ENCODE measurements around the gene HSPH1. TPM values are rescaled to one million over a fixed set of nuclear protein-coding genes. Genes with fewer than 3 reads are reported as not detected.

The HSPH1 gene
- total RNA-seq, 2 experiments from 2014 or later, result 226 to 238 TPM

GRCh38 chr13:31122143-31122542 is 39.6 kb downstream of the HSPH1 start:
- H3K9me3 Mint-ChIP-seq, result no peaks in the 10 kb centered on the region
- H3K4me1 ChIP-seq (ENCODE audit: insufficient read depth, low read length), result no peaks in the 10 kb centered on the region
- H3K9me3 ChIP-seq (ENCODE audit: control insufficient read depth in 1 of 2, insufficient read depth in 1 of 2, low read length in 2 of 2), result no peaks in the 10 kb centered on the region
- H3K27me3 ChIP-seq (ENCODE audit: control insufficient read depth in 1 of 2, insufficient read depth in 2 of 2, low read length in 2 of 2), result peaks cover 7 to 12% of the 10 kb centered on the region in 2 experiments
- H3K27ac Mint-ChIP-seq, result no peak overlapping the region
- peaks cover 48% of the 10 kb centered on the region for H3K27me3 Mint-ChIP-seq
- H3K4me3 Mint-ChIP-seq, result no peak overlapping the region
- ChIA-PET CTCF (no interaction called here), POLR2A (no interaction called here)
- no peak overlapping the region for H3K27ac ChIP-seq (ENCODE audit: low read depth in 1 of 2, low read length in 2 of 2)
- ATAC-seq (ENCODE audit: poor library complexity) (no peak), DNase-seq (no peak)
- no peak for TF ChIP-seq CTCF (IDR thresholded peaks at IDR 0.05)
- intact Hi-C loops (cut with DNase I, micrococcal nuclease), result no loop called here
- H3K36me3 ChIP-seq (ENCODE audit: insufficient read depth, low read length), result no peaks in the 10 kb centered on the region
- H3K4me1 Mint-ChIP-seq (ENCODE audit: low read depth), result no peaks in the 10 kb centered on the region
- H3K36me3 Mint-ChIP-seq (ENCODE audit: low read depth), result no peaks in the 10 kb centered on the region
- H3K4me3 ChIP-seq (ENCODE audit: low read length), result no peak overlapping the region

- CTCF ChIA-PET, result no interaction called here
- no peak for ATAC-seq (ENCODE audit: poor library complexity)
- no peaks in the 10 kb centered on the region for H3K9me3 Mint-ChIP-seq
Observed at GRCh38 chr13:31121379-31122140, 40.1 kb downstream of the HSPH1 start.

GRCh38 chr13:31119966-31120700 is 41.6 kb downstream of the HSPH1 start:
- no peak for DNase-seq
- Mint-ChIP-seq H3K4me3 (no peak overlapping the region), H3K4me1 (ENCODE audit: low read depth) (no peaks in the 10 kb centered on the region), H3K9me3 (no peaks in the 10 kb centered on the region), H3K27me3 (peaks cover 38% of the 10 kb centered on the region), H3K27ac (no peak overlapping the region), H3K36me3 (ENCODE audit: low read depth) (no peaks in the 10 kb centered on the region)
- Histone ChIP-seq H3K4me3 (ENCODE audit: low read length) (no peak overlapping the region), H3K36me3 (ENCODE audit: insufficient read depth, low read length) (no peaks in the 10 kb centered on the region), H3K27ac (ENCODE audit: low read depth in 1 of 2, low read length in 2 of 2) (no peak overlapping the region), H3K9me3 (ENCODE audit: control insufficient read depth in 1 of 2, insufficient read depth in 1 of 2, low read length in 2 of 2) (no peaks in the 10 kb centered on the region), H3K27me3 (ENCODE audit: control insufficient read depth in 1 of 2, insufficient read depth in 2 of 2, low read length in 2 of 2) (peaks cover 6 to 7% of the 10 kb centered on the region in 2 experiments), H3K4me1 (ENCODE audit: insufficient read depth, low read length) (no peaks in the 10 kb centered on the region)
- CTCF ChIA-PET, result interaction anchor here (1.5 kb wide), 1 partner anchor 15 kb away, joined by 3 read pairs; no protein-coding TSS in a partner anchor
- no peak for ATAC-seq (ENCODE audit: poor library complexity)
- no peak for TF ChIP-seq CTCF (IDR thresholded peaks at IDR 0.05)
- intact Hi-C loops (cut with DNase I, micrococcal nuclease), result no loop called here
- POLR2A ChIA-PET, result no interaction called here

More at GRCh38 chr13:31121379-31122140, 40.1 kb downstream of the HSPH1 start:
- H3K36me3 ChIP-seq (ENCODE audit: insufficient read depth, low read length), result no peaks in the 10 kb centered on the region
- Mint-ChIP-seq H3K4me3 (no peak overlapping the region), H3K4me1 (ENCODE audit: low read depth) (no peaks in the 10 kb centered on the region), H3K27ac (no peak overlapping the region), H3K36me3 (ENCODE audit: low read depth) (no peaks in the 10 kb centered on the region), H3K27me3 (peaks cover 47% of the 10 kb centered on the region)
- H3K4me3 ChIP-seq (ENCODE audit: low read length), result no peak overlapping the region
- POLR2A ChIA-PET, result no interaction called here
- no peak for TF ChIP-seq CTCF (IDR thresholded peaks at IDR 0.05)
- no peaks in the 10 kb centered on the region for H3K9me3 ChIP-seq (ENCODE audit: control insufficient read depth in 1 of 2, insufficient read depth in 1 of 2, low read length in 2 of 2)
- H3K4me1 ChIP-seq (ENCODE audit: insufficient read depth, low read length), result no peaks in the 10 kb centered on the region
- peaks cover 7 to 12% of the 10 kb centered on the region in 2 experiments for H3K27me3 ChIP-seq (ENCODE audit: control insufficient read depth in 1 of 2, insufficient read depth in 2 of 2, low read length in 2 of 2)
- H3K27ac ChIP-seq (ENCODE audit: low read depth in 1 of 2, low read length in 2 of 2), result no peak overlapping the region
- intact Hi-C loops (cut with DNase I, micrococcal nuclease), result no loop called here
- DNase-seq, result no peak

All from CD4-positive, alpha-beta T cell (primary cell).